Heart left ventricle (tissue), 16 donors: ENCODE measurements around the gene HDHD3. TPM values are rescaled to one million over a fixed set of nuclear protein-coding genes. Genes with fewer than 3 reads are reported as not detected.

ENCODE experiments used
- ATAC-seq, 4 donors: fragments of 200-7000 bp; cut with Tn5 transposase; one replicate each; pipeline ENCODE4 v1.9.1; 2020 to 2022; ENCODE audit warnings: moderate library complexity in 4 of 4, mild to moderate bottlenecking in 3 of 4, moderate number of reproducible peaks in 1 of 4
- DNase-seq, 5 donors: peaks; one replicate each; pipeline ENCODE4 v3.0.0-alpha.2; 2020
- H3K27ac ChIP-seq, 12 donors: fragments of 200-600 bp; sonication (generic) in 4 of 12; one replicate each; pipeline versions ENCODE4 v1.5.0 to v1.8.0; 2016 to 2022; ENCODE audit warnings: mild to moderate bottlenecking in 2 of 12
- H3K27me3 ChIP-seq, 9 donors: fragments of 200-600 bp; sonication (generic) in 2 of 9; one replicate each; pipeline versions ENCODE4 v1.5.1 to v1.8.0; 2016 to 2022; ENCODE audit warnings: mild to moderate bottlenecking in 3 of 9
- H3K36me3 ChIP-seq, 9 donors: fragments of 200-600 bp; sonication (generic) in 2 of 9; one replicate each; pipeline versions ENCODE4 v1.5.0 to v1.8.0; 2018 to 2022; ENCODE audit warnings: mild to moderate bottlenecking in 2 of 9
- H3K4me1 ChIP-seq, 12 donors: fragments of 200-600 bp; sonication (generic) in 4 of 12; one replicate each; pipeline versions ENCODE4 v1.5.0 to v1.8.0; 2016 to 2022; ENCODE audit warnings: mild to moderate bottlenecking in 3 of 12
- H3K4me3 ChIP-seq, 12 donors: fragments of 200-600 bp; sonication (generic) in 4 of 12; one replicate each; pipeline versions ENCODE4 v1.5.0 to v1.8.0; 2017 to 2022; ENCODE audit warnings: mild to moderate bottlenecking in 9 of 12, moderate library complexity in 4 of 12
- H3K9me3 ChIP-seq, 12 donors: fragments of 200-600 bp; sonication (generic) in 4 of 12; one replicate each; pipeline versions ENCODE4 v1.5.0 to v1.8.0; 2016 to 2022; ENCODE audit warnings: mild to moderate bottlenecking in 1 of 12
- POLR2A ChIP-seq, 2 donors: fragments of 450-650 bp; IDR thresholded peaks; one replicate each; pipeline ENCODE4 v1.6.1; 2017; ENCODE audit warnings: antibody characterized with exemption in 2 of 2, mild to moderate bottlenecking in 2 of 2, moderate library complexity in 2 of 2
- WGBS, 4 donors: extraction: QIAGEN DNeasy Blood & Tissue Kit in 2 of 4; methylation state at CpG; one replicate each; pipeline versions ENCODE4 v1.1.5 to v1.1.7; 2013 to 2018; 5-methylcytosine and 5-hydroxymethylcytosine counted together
- intact Hi-C, 10 donors: fragments of 100-400 bp; cut with DNase I; formaldehyde crosslinking; loops; one replicate each; pipeline versions ENCODE4 v1.11.1 to v1.14.2; 2022
- polyA plus RNA-seq, 2 donors: library from polyadenylated mRNA; stranded (reverse); fragments of 200-250 nt; gene quantifications; one replicate each; pipeline ENCODE4 v1.2.3, GENCODE V29; 2013
- total RNA-seq, 9 donors: library from RNA; depleted of rRNA in 2 of 9; stranded (reverse); fragments of >200 nt in 2 of 9; fragmentation: NEBNext Ultra II Directional in 3 of 9; extraction: Animal tissue kit (Norgen Biotek cat#: 25700) in 3 of 9; gene quantifications; one replicate each; pipeline versions ENCODE4 v1.1.0 to v1.2.4, GENCODE V29; 2016 to 2023
- TF ChIP-seq, protein P1 (sequence below), 12 donors: fragments of 200-600 bp; sonication (generic) in 4 of 12; IDR thresholded peaks; one replicate each; pipeline versions ENCODE4 v1.5.0 to v1.8.0; 2018 to 2022; ENCODE audit warnings: antibody characterized with exemption in 12 of 12, mild to moderate bottlenecking in 5 of 12
- donor health status: ischemic (EF 13 %, LVEDD 7.1; RV severe dilation, severe dysfunction).
- donor health status: healthy with polysubstance abuse.
- donor health status: DM: no; HTN: yes; CAD: no.
- donor health status: DM: no; HTN: no; CAD: no.
- donor health status: ischemic (EF 25% LVEDD 6.9; RV normal size, moderate dysfunction).
- donor health status: ischemic (EF 25% LVEDD 5.7; RV mildly dilated, moderate dysfunction).
- donor health status: healthy.
- donor health status: DM: yes; HTN: yes; CAD: no.
- donor health status: ischemic (EF 35%, LVEDD 5.7; RV mildly dilated, moderate dysfunction).
- donor health status: nonischemic (EF 11% LVEDD 7.7; RV severe dilation, severe dysfunction).
- donor health status: DM: yes; HTN: yes; CAD: no.
- donor health status: PGD.
- donor health status: ischemic (EF 29% LVEDD 5.4; RV normal size, mild dysfunction).
- donor health status: nonischemic (EF 23%, LVEDD 6.1; RV moderate dilation, normal function).

Gene HDHD3
- total and polyA plus RNA-seq, 11 donors, result 11.7 to 53.8 (median 19.4) TPM

DNA sequence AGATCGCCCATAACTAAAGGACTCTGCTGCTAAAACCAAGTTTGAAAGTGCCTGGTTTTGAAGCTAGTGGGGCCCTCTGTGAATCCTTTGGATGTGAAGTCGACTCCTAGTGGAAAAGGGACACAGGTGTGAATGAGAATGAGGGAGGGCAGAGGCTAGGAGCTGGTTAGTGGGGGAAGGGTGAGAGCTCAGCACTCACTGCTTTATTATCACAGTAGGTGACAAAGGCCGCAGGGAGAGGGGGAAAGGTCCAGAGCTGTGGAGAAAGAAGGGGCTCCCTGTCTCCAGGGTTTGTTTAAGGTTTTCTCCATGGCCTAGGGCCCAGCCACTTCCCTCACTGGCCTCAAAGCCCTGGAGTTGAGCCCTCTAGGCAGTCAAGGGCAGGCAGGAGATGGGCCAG is 3.5 kb downstream of the HDHD3 start:
- peaks cover 0 to 29% (median 15%) of the 10 kb centered on the region in 9 donors for H3K36me3 ChIP-seq
- TF ChIP-seq, protein P1, sequence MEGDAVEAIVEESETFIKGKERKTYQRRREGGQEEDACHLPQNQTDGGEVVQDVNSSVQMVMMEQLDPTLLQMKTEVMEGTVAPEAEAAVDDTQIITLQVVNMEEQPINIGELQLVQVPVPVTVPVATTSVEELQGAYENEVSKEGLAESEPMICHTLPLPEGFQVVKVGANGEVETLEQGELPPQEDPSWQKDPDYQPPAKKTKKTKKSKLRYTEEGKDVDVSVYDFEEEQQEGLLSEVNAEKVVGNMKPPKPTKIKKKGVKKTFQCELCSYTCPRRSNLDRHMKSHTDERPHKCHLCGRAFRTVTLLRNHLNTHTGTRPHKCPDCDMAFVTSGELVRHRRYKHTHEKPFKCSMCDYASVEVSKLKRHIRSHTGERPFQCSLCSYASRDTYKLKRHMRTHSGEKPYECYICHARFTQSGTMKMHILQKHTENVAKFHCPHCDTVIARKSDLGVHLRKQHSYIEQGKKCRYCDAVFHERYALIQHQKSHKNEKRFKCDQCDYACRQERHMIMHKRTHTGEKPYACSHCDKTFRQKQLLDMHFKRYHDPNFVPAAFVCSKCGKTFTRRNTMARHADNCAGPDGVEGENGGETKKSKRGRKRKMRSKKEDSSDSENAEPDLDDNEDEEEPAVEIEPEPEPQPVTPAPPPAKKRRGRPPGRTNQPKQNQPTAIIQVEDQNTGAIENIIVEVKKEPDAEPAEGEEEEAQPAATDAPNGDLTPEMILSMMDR (IDR thresholded peaks at IDR 0.05), result no peak
- TF ChIP-seq POLR2A (IDR thresholded peaks at IDR 0.05), result no peak
- WGBS, 4 donors, result 67 to 73% (median 70%) methylated on average over 3 of the region's 3 CpGs
- ATAC-seq (no peak), DNase-seq (no peak)
- intact Hi-C loops, result no loop called here
- no peak overlapping the region for H3K4me3 ChIP-seq
- H3K9me3 ChIP-seq, result no peaks in the 10 kb centered on the region
- H3K27me3 ChIP-seq, result no peaks in the 10 kb centered on the region
- no peak overlapping the region for H3K27ac ChIP-seq
- peaks cover 0 to 24% (median 4%) of the 10 kb centered on the region in 12 donors for H3K4me1 ChIP-seq

DNA sequence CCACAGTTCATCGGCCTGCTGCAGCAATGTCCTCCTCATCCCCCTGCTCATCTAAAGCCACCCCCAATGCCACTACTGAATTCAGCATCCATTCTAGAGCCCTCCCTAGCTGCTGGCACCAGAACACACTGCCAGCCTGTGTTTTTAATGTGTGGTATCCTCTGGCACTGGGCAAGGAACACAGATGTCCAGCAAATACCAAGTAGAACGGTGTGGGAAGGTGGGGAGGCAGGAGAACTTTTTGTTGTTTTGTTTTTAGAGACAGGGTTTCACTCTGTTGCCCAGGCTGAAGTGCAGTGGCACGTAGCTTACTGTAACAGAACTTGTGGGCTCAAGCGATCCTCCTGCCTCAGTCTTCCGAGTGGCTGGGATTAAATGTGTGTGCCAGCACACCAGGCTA is 4.7 kb downstream of the HDHD3 start:
- DNase-seq (no peak), ATAC-seq (no peak)
- Histone ChIP-seq H3K36me3 (peaks cover 0 to 29% (median 15%) of the 10 kb centered on the region in 9 donors), H3K4me1 (peaks cover 0 to 19% (median 4%) of the 10 kb centered on the region in 12 donors), H3K9me3 (no peaks in the 10 kb centered on the region), H3K4me3 (no peak overlapping the region), H3K27me3 (no peaks in the 10 kb centered on the region), H3K27ac (no peak overlapping the region)
- WGBS, 4 donors, result 84 to 97% (median 88%) methylated on average over 4 to 5 of the region's 5 CpGs
- intact Hi-C loops, result no loop called here
- TF ChIP-seq, protein P1 (IDR thresholded peaks at IDR 0.05), result no peak
- TF ChIP-seq POLR2A (IDR thresholded peaks at IDR 0.05), result no peak

DNA sequence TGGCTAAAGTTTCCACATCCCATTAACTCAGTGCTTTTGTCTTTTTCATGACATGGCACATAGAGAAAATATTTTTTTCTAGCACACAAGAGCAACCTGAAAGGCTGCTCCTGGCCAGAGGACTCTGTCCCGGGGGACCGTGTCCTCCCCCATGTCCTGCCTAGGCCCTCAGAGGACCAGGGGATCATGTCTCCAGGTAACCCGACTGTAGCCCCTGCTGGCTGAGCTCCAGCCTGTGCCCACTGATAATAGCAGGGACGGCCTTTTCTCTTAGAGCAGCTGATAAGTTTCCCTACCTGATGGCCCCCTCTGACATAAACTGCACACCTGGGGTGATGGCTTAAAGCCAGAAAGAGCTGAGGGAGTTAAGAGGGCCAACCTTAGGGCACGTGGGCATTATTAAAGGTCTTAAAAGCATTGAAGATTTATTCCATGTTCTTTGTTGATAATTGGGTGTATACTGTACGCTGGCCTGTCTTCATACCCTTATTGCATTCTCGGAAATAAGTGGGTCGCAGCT is 5.9 kb downstream of the HDHD3 start:
- Histone ChIP-seq H3K27me3 (no peaks in the 10 kb centered on the region), H3K9me3 (no peaks in the 10 kb centered on the region), H3K27ac (no peak overlapping the region), H3K4me1 (peaks cover 0 to 14% (median 4%) of the 10 kb centered on the region in 12 donors), H3K4me3 (no peak overlapping the region), H3K36me3 (peaks cover 0 to 29% (median 15%) of the 10 kb centered on the region in 9 donors)
- 72 to 81% (median 80%) methylated on average over 8 of the region's 8 CpGs for WGBS, 4 donors
- TF ChIP-seq, protein P1 (IDR thresholded peaks at IDR 0.05), result no peak
- no peak for TF ChIP-seq POLR2A (IDR thresholded peaks at IDR 0.05)
- intact Hi-C loops, result no loop called here
- ATAC-seq (no peak), DNase-seq (no peak)

DNA sequence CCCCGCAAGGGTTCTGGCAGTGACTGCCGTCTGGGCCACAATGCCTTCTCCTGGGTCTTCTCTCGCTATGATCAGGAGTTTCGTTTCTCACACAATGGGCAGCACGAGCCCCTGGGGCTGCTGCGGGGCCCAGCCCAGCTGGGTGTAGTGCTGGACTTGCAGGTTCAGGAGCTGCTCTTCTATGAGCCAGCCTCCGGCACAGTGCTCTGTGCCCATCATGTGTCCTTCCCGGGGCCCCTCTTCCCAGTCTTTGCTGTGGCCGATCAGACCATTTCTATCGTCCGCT is 7.0 kb downstream of the HDHD3 start:
- 80 to 89% (median 83%) methylated on average over 10 to 11 of the region's 11 CpGs for WGBS, 4 donors
- no peaks in the 10 kb centered on the region for H3K9me3 ChIP-seq
- intact Hi-C loops, result loop anchor here in 1 of 10 donors (5.0 kb wide), 1 partner anchor 47 kb away; no protein-coding TSS in a partner anchor
- no peak overlapping the region for H3K4me3 ChIP-seq
- no peak for DNase-seq
- H3K27me3 ChIP-seq, result no peaks in the 10 kb centered on the region
- no peak for ATAC-seq
- no peak overlapping the region for H3K27ac ChIP-seq
- no peak for TF ChIP-seq POLR2A (IDR thresholded peaks at IDR 0.05)
- TF ChIP-seq, protein P1 (IDR thresholded peaks at IDR 0.05), result no peak
- H3K36me3 ChIP-seq, result peaks cover 0 to 22% (median 15%) of the 10 kb centered on the region in 9 donors
- peaks cover 0 to 12% (median 0%) of the 10 kb centered on the region in 12 donors for H3K4me1 ChIP-seq
